ENCODE results near the gene BTNL9.

The BTNL9 gene

DNA sequence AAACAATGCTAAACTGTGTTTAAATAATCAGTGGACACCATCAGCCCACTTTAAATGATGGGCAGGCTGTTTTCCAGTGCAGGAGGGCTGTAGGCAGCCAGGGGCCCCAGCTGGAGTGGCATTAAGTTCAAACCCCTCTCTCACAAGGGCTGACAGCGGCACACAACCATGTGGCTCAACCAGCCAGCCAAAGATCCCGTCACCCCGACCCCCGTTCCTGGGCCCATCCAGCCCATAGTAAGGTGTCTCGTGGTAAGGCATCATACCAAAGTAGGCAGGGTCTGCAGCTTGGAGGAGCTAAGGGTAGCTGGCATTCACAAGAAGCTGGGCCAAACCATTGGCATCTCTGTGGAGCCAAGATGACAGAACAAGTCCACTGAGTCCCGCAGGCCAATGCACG lies 24.9 kb downstream of the BTNL9 start:
- TF ChIP-seq, protein P1, sequence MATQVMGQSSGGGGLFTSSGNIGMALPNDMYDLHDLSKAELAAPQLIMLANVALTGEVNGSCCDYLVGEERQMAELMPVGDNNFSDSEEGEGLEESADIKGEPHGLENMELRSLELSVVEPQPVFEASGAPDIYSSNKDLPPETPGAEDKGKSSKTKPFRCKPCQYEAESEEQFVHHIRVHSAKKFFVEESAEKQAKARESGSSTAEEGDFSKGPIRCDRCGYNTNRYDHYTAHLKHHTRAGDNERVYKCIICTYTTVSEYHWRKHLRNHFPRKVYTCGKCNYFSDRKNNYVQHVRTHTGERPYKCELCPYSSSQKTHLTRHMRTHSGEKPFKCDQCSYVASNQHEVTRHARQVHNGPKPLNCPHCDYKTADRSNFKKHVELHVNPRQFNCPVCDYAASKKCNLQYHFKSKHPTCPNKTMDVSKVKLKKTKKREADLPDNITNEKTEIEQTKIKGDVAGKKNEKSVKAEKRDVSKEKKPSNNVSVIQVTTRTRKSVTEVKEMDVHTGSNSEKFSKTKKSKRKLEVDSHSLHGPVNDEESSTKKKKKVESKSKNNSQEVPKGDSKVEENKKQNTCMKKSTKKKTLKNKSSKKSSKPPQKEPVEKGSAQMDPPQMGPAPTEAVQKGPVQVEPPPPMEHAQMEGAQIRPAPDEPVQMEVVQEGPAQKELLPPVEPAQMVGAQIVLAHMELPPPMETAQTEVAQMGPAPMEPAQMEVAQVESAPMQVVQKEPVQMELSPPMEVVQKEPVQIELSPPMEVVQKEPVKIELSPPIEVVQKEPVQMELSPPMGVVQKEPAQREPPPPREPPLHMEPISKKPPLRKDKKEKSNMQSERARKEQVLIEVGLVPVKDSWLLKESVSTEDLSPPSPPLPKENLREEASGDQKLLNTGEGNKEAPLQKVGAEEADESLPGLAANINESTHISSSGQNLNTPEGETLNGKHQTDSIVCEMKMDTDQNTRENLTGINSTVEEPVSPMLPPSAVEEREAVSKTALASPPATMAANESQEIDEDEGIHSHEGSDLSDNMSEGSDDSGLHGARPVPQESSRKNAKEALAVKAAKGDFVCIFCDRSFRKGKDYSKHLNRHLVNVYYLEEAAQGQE (IDR thresholded peaks at IDR 0.05; ENCODE audit: insufficient read depth in 1 of 2, low read depth in 2 of 2, low read length in 2 of 2), result no peak
- no peak for TF ChIP-seq POLR2AphosphoS5 (IDR thresholded peaks at IDR 0.05; ENCODE audit: low read depth, low read length)
- no peak for TF ChIP-seq TAF1 (IDR thresholded peaks at IDR 0.05; ENCODE audit: borderline replicate concordance, insufficient read depth, low read length)
- TF ChIP-seq FOXP2 (optimal IDR thresholded peaks at IDR 0.05; ENCODE audit: borderline replicate concordance, extremely low read depth, extremely low read length, insufficient read depth), result no peak

DNA sequence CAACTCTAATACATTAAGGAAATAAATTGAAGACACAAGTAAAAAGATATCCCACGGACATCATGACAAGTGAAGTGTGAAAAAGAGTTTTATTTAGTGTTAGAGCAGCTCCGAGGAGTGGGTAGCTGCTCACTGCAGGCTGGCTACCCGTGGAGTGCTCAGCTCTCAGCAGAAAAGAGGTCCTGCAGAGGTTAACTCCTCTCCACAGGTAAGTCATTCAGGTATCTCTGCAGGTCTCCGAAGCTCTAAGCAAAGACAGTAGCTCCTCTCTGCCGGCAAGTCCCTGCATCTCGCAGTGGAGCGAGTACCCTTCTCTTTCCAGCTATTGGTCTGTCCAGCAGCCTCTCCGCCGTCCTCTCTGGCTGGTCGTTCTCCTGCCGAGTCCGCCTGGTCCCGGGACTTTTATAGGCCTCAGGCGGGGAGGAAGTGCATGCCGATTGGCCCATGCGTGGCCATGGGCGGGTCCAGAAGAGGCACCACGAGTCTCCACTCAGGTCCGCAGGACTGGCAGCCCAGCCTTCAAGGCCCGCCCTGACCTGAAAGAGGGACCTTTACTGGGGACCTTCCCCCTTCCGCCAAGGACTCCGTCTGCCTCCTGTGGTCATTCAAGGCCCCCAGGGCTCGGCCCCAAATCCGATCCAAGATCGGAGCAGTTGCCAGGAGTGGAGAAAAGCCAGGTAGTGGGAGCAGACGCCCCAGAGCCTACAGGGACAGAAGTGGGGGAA lies 29.9 kb downstream of the BTNL9 start:
- TF ChIP-seq TAF1 (IDR thresholded peaks at IDR 0.05; ENCODE audit: borderline replicate concordance, insufficient read depth, low read length), result no peak
- no peak for TF ChIP-seq FOXP2 (optimal IDR thresholded peaks at IDR 0.05; ENCODE audit: borderline replicate concordance, extremely low read depth, extremely low read length, insufficient read depth)

DNA sequence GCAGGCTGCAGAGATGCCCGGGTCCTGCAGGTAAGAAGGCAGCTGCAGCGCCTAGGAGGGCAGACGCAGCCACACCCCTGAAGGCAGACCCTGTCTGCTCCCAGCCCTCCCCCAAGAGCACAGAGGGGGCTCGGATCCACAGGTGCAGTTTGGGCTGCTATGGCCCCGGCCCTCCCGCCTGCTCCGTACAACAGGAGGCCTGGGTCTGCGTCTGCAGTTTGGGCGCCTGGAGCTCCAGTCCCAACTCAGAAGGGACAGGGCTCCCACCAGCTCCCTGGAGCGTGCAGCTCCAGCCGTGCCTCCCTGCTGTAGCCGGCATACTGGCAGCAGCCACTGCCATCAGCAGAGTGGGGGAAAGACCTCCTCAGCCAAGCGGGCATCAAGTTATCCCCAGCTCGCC lies 30.5 kb downstream of the BTNL9 start:
- TF ChIP-seq POLR2AphosphoS5 (IDR thresholded peaks at IDR 0.05; ENCODE audit: low read depth, low read length) (no peak), TAF1 (IDR thresholded peaks at IDR 0.05; ENCODE audit: borderline replicate concordance, insufficient read depth, low read length) (no peak), FOXP2 (optimal IDR thresholded peaks at IDR 0.05; ENCODE audit: borderline replicate concordance, extremely low read depth, extremely low read length, insufficient read depth) (no peak), SIN3A (IDR thresholded peaks at IDR 0.05; ENCODE audit: borderline replicate concordance, insufficient read depth, low read length) (no peak)
- TF ChIP-seq, protein P1 (IDR thresholded peaks at IDR 0.05; ENCODE audit: insufficient read depth in 1 of 2, low read depth in 2 of 2, low read length in 2 of 2), result no peak

DNA sequence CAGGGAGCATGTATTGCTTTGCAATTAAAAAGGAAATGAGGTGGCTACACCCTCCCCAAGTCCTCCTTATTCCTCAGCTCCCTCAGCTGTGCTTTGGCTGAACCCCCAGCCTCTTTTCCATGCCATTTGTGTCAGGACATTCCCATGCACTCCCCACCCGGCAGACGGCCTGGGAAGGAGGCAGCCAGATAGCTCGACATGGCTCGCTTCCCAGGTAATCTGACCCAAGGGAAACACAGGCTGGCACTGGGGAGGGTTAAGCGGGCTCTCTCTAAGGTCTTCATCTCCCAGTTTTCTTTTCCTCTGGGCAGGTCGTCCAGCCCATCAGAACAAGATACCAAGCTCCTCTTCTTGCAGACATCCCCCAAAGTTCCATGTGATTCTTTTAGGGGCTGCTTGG lies 31.2 kb downstream of the BTNL9 start:
- TF ChIP-seq POLR2AphosphoS5 (IDR thresholded peaks at IDR 0.05; ENCODE audit: low read depth, low read length) (no peak), SIN3A (IDR thresholded peaks at IDR 0.05; ENCODE audit: borderline replicate concordance, insufficient read depth, low read length) (no peak)

DNA sequence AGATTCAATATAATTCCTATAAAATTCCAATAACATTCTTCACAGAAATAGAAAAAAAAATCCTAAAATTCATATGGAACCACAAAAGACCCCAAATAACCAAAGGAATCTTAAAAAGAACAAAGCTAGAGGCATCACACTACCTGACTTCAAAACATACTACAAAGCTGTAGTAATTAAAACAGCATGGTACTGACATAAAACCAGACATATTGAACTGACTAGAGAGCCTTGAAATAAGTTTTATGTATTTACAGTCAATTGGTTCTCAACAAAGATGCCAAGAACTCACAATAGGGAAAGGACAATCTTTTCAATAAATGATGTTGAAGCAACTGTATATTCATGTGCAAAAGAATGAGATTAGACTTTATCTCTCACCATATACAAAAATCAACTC lies 36.9 kb downstream of the BTNL9 start:
- TF ChIP-seq TAF1 (IDR thresholded peaks at IDR 0.05; ENCODE audit: borderline replicate concordance, insufficient read depth, low read length), result no peak

DNA sequence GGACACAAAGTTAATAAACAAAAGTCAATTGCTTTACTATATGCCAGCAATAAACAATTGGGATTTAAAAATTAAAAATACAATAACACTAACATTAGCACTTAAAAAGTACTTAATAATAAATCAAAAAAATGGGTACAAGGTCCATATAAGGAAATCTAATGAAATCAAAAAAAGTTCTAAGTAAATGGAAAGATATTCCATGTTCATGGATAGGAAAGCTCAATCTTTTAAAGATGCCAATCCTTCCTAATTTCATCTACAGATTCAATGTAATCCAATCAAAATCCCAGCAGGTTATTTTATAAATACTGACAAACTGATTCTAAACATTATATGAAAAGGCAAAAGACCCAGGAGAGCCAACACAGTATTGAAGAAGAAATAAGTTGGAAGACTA lies 41.9 kb downstream of the BTNL9 start:
- TF ChIP-seq, protein P1 (IDR thresholded peaks at IDR 0.05; ENCODE audit: insufficient read depth in 1 of 2, low read depth in 2 of 2, low read length in 2 of 2), result no peak
- TF ChIP-seq FOXP2 (optimal IDR thresholded peaks at IDR 0.05; ENCODE audit: borderline replicate concordance, extremely low read depth, extremely low read length, insufficient read depth) (no peak), TAF1 (IDR thresholded peaks at IDR 0.05; ENCODE audit: borderline replicate concordance, insufficient read depth, low read length) (no peak), SIN3A (IDR thresholded peaks at IDR 0.05; ENCODE audit: borderline replicate concordance, insufficient read depth, low read length) (no peak), POLR2AphosphoS5 (IDR thresholded peaks at IDR 0.05; ENCODE audit: low read depth, low read length) (no peak)
